ENCODE results near the gene C19orf85. TPM values are rescaled to one million over a fixed set of nuclear protein-coding genes. Genes with fewer than 3 reads are reported as not detected.

Gene C19orf85
- total RNA-seq, 1 donor from 2014 or later, result not detected

DNA sequence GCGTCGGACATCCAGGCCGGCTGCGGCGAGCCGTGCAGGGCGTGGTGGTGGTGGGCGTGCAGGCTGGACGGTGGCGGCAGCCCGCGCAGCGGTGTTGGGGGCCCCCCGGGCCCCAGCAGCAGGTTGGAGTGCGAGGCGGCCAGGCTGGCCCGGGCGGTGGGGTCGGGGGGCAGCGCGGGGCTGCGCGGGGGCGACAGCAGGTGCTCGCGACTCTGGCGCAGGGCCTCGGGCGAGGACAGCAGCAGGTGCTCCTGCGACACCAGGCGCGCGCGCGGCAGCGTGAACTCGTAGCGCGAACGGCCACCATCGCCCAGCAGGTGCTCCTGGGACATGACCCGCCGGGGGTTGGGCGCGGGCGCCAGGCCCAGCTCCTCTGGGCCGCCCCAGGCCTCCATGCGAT, 31.3 kb downstream of the C19orf85 start:
- Mint-ChIP-seq H3K4me1 (ENCODE audit: low read depth) (no peaks in the 10 kb centered on the region), H3K27ac (ENCODE audit: unreplicated experiment) (no peak overlapping the region), H3K27me3 (ENCODE audit: low read depth) (peaks cover 8% of the 10 kb centered on the region), H3K4me3 (ENCODE audit: unreplicated experiment) (no peak overlapping the region), H3K36me3 (ENCODE audit: low read depth) (no peaks in the 10 kb centered on the region), H3K9me3 (ENCODE audit: low read depth) (peaks cover 3% of the 10 kb centered on the region)
- TF ChIP-seq, protein P1, sequence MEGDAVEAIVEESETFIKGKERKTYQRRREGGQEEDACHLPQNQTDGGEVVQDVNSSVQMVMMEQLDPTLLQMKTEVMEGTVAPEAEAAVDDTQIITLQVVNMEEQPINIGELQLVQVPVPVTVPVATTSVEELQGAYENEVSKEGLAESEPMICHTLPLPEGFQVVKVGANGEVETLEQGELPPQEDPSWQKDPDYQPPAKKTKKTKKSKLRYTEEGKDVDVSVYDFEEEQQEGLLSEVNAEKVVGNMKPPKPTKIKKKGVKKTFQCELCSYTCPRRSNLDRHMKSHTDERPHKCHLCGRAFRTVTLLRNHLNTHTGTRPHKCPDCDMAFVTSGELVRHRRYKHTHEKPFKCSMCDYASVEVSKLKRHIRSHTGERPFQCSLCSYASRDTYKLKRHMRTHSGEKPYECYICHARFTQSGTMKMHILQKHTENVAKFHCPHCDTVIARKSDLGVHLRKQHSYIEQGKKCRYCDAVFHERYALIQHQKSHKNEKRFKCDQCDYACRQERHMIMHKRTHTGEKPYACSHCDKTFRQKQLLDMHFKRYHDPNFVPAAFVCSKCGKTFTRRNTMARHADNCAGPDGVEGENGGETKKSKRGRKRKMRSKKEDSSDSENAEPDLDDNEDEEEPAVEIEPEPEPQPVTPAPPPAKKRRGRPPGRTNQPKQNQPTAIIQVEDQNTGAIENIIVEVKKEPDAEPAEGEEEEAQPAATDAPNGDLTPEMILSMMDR (IDR thresholded peaks at IDR 0.05), result no peak
- DNase-seq (ENCODE audit: low spot score), result no peak

DNA sequence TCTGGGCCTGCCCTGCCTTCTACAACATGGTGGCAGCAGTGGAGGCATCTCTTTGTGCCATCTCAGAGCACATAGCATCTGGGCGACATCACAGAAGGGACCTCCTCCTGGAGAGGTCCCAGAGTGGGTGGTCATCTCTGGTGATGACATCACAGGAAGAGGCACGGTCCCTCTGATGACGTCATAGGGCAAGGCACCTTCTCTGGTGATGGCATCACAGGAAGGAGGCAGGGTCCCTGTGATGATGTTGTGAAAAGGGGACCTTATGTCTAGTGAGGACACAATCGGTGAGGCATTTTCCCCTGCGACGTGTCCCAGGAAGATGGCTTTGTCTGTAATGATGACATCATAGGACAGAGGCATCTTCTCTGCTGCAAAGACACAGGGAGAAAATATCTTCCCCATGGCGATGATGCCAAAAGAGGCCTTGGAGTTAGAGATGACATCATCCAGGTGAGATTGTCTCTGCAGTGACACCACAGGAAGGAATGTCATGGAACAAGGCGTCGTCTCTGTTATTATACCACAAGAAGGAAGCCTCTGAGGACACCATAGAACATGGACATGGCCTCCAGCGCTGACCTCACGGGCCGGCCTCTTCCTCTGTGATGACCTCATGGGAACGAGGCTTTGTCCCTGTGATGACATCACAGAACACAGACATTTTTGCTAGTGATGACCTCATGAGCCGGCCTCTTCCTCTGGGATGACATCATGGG, 32.2 kb downstream of the C19orf85 start:
- Mint-ChIP-seq H3K27me3 (ENCODE audit: low read depth) (peaks cover 7% of the 10 kb centered on the region), H3K4me3 (ENCODE audit: unreplicated experiment) (no peak overlapping the region), H3K4me1 (ENCODE audit: low read depth) (no peaks in the 10 kb centered on the region), H3K36me3 (ENCODE audit: low read depth) (no peaks in the 10 kb centered on the region), H3K27ac (ENCODE audit: unreplicated experiment) (no peak overlapping the region), H3K9me3 (ENCODE audit: low read depth) (peaks cover 3% of the 10 kb centered on the region)
- DNase-seq (ENCODE audit: low spot score), result no peak
- TF ChIP-seq, protein P1 (IDR thresholded peaks at IDR 0.05), result no peak

DNA sequence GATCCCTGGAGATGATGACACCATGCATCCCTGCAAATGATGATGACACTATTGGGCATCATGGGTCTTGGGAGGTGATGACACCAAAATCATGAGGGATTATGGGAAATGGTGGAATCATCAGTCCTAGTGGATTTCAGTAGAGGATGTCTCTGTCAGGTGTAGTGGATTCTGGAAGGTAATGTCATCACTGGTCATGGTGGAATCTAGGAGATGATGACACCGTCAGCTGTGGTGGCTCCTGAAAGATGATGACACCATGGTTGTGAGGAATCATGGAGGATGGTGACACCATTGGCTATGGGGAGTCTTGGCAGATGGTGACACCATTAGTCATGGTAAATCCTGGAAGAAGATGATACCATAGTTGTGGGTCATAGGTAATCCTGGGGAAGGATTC, 33.4 kb downstream of the C19orf85 start:
- peaks cover 3% of the 10 kb centered on the region for H3K27me3 Mint-ChIP-seq (ENCODE audit: low read depth)
- no peak overlapping the region for H3K4me3 Mint-ChIP-seq (ENCODE audit: unreplicated experiment)
- no peak for DNase-seq (ENCODE audit: low spot score)
- H3K36me3 Mint-ChIP-seq (ENCODE audit: low read depth), result no peaks in the 10 kb centered on the region
- H3K4me1 Mint-ChIP-seq (ENCODE audit: low read depth), result no peaks in the 10 kb centered on the region
- TF ChIP-seq, protein P1 (IDR thresholded peaks at IDR 0.05), result no peak
- H3K9me3 Mint-ChIP-seq (ENCODE audit: low read depth), result no peaks in the 10 kb centered on the region
- H3K27ac Mint-ChIP-seq (ENCODE audit: unreplicated experiment), result no peak overlapping the region

DNA sequence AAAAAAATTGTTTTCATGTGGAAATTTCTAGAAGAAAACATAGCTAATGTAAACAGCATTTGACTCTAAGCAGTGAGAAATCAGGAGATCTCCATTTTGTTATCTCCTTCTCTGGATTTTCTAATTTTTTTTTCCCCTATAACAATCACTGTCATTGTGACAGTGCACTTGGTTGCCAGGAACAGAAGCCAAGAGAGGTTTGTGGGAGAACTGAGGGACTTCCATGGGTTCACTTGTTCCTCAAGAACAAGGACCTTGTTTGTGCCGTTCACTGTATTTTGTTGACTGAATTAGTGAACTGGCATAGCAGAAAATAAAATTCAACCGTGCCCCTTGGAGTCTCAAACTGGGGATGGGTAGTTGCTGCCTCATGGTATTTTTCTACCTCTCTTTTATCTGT, 38.5 kb downstream of the C19orf85 start:
- H3K27me3 Mint-ChIP-seq (ENCODE audit: low read depth), result peaks cover 17% of the 10 kb centered on the region
- TF ChIP-seq, protein P1 (IDR thresholded peaks at IDR 0.05), result no peak
- no peak for DNase-seq (ENCODE audit: low spot score)
- no peak overlapping the region for H3K4me3 Mint-ChIP-seq (ENCODE audit: unreplicated experiment)
- no peaks in the 10 kb centered on the region for H3K9me3 Mint-ChIP-seq (ENCODE audit: low read depth)
- H3K4me1 Mint-ChIP-seq (ENCODE audit: low read depth), result no peaks in the 10 kb centered on the region
- no peak overlapping the region for H3K27ac Mint-ChIP-seq (ENCODE audit: unreplicated experiment)
- no peaks in the 10 kb centered on the region for H3K36me3 Mint-ChIP-seq (ENCODE audit: low read depth)

DNA sequence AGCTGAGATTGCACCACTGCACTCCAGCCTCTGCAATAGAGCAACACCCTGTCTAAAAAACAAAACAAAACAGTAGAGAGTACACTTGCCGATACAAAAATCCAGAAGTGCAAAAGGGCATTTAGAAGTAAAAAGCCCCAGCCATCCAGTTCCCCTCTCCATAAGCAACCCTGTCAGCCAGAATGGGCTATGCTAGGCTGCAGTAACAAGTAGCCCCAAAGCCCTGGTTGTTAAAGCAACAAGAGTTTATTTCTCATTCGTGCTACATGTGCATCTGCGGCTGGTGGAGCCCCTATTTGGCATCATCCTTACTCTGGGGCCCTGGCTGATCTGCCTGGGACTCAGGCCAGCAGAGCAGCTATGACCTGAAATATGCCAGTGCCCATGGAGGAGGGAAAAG, 40.0 kb downstream of the C19orf85 start:
- Mint-ChIP-seq H3K9me3 (ENCODE audit: low read depth) (no peaks in the 10 kb centered on the region), H3K4me1 (ENCODE audit: low read depth) (no peaks in the 10 kb centered on the region), H3K27ac (ENCODE audit: unreplicated experiment) (no peak overlapping the region), H3K36me3 (ENCODE audit: low read depth) (no peaks in the 10 kb centered on the region), H3K4me3 (ENCODE audit: unreplicated experiment) (no peak overlapping the region), H3K27me3 (ENCODE audit: low read depth) (peaks cover 17% of the 10 kb centered on the region)
- no peak for DNase-seq (ENCODE audit: low spot score)
- TF ChIP-seq, protein P1 (IDR thresholded peaks at IDR 0.05), result no peak
